ENCODE results near the gene RAB3D.

DNA sequence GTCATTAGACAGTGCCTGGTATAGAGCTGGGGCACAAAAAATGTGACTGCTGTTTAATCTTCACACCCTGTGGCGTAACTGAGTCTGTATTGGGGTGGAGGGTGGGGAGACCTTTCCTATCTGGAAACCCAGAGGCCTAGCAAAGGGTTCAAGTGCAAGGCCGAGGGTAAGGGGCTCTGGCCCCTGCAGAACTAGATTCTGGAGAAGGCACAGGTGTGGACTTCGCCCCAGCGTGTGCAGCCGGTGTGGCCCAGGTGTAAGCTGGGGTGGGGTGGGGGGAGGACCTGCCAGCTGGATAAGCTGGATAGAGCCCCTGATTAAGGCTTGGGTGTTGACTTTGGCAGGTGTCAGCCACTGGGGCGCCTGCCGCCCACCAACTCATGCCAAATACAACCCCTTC, 1.3 kb downstream of the RAB3D start:
- TF ChIP-seq EZH2 (IDR thresholded peaks at IDR 0.05; ENCODE audit: low read depth) = no peak
- TF ChIP-seq, protein P1, sequence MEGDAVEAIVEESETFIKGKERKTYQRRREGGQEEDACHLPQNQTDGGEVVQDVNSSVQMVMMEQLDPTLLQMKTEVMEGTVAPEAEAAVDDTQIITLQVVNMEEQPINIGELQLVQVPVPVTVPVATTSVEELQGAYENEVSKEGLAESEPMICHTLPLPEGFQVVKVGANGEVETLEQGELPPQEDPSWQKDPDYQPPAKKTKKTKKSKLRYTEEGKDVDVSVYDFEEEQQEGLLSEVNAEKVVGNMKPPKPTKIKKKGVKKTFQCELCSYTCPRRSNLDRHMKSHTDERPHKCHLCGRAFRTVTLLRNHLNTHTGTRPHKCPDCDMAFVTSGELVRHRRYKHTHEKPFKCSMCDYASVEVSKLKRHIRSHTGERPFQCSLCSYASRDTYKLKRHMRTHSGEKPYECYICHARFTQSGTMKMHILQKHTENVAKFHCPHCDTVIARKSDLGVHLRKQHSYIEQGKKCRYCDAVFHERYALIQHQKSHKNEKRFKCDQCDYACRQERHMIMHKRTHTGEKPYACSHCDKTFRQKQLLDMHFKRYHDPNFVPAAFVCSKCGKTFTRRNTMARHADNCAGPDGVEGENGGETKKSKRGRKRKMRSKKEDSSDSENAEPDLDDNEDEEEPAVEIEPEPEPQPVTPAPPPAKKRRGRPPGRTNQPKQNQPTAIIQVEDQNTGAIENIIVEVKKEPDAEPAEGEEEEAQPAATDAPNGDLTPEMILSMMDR (conservative IDR thresholded peaks at IDR 0.05) = no peak
